Keratinocyte (primary cell): ENCODE data around the gene PSMF1.

Source experiments
- EZH2 ChIP-seq: IDR thresholded peaks from one replicate; pipeline ENCODE4 v1.6.1; 2012; ENCODE audit warnings: inconsistent platforms, mild to moderate bottlenecking, low read length, moderate library complexity
- TF ChIP-seq, protein P1 (sequence below), 3 experiments: IDR thresholded peaks in 1 of 3; conservative IDR thresholded peaks in 1 of 3; optimal IDR thresholded peaks in 1 of 3; 2 replicates in 2 of 3; 3 replicates in 1 of 3; pipeline versions ENCODE3 to v1.5.1; 2011; ENCODE audit warnings: low read length in 3 of 3, mild to moderate bottlenecking in 3 of 3, moderate library complexity in 2 of 3, control low read depth in 1 of 3, inconsistent platforms in 1 of 3; ENCODE audit not compliant: insufficient read depth in 2 of 3; ENCODE audit errors: extremely low read depth in 1 of 3

DNA sequence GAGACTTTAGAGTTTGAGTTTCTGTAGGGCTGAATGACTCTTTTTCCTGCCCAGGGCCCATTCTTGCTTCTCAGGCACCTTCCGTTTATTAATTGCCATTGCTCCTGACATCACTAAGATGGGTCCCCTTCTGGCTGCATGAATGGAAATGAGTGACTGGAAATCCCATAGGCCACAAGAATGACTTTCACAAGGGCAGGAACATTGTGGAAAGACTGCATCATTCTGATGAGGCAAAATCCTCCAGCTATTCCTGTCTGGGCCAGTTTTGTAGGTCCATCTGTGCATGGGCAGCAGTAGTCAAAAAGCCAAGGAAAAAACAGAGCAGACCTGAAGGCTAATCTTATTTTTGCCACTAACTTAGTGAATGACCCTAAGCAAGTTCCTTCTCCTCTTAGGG, 47.1 kb downstream of the PSMF1 start:
- TF ChIP-seq, protein P1, sequence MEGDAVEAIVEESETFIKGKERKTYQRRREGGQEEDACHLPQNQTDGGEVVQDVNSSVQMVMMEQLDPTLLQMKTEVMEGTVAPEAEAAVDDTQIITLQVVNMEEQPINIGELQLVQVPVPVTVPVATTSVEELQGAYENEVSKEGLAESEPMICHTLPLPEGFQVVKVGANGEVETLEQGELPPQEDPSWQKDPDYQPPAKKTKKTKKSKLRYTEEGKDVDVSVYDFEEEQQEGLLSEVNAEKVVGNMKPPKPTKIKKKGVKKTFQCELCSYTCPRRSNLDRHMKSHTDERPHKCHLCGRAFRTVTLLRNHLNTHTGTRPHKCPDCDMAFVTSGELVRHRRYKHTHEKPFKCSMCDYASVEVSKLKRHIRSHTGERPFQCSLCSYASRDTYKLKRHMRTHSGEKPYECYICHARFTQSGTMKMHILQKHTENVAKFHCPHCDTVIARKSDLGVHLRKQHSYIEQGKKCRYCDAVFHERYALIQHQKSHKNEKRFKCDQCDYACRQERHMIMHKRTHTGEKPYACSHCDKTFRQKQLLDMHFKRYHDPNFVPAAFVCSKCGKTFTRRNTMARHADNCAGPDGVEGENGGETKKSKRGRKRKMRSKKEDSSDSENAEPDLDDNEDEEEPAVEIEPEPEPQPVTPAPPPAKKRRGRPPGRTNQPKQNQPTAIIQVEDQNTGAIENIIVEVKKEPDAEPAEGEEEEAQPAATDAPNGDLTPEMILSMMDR (optimal IDR thresholded peaks at IDR 0.05 in 1 of 3, IDR thresholded peaks at IDR 0.05 in 1 of 3, conservative IDR thresholded peaks at IDR 0.05 in 1 of 3; ENCODE audit: extremely low read depth in 1 of 3, insufficient read depth in 2 of 3, low read length in 3 of 3): no peak
- TF ChIP-seq EZH2: no peak
